ENCODE measurements around the gene C9orf152.

GRCh38 chr9:110186254-110186653 is 21.7 kb downstream of the C9orf152 start:
- TF ChIP-seq CTCF (IDR thresholded peaks at IDR 0.05 in 8 of 11, conservative IDR thresholded peaks at IDR 0.05 in 3 of 11) (no peak), POLR2A (IDR thresholded peaks at IDR 0.05) (no peak), POLR2AphosphoS5 (IDR thresholded peaks at IDR 0.05) (no peak)

Measured in spleen (tissue), 7 donors.